SK-N-SH (cell line): Measurements from ENCODE around the gene MGAT4B. TPM values are rescaled to one million over a fixed set of nuclear protein-coding genes. Genes with fewer than 3 reads are reported as not detected.

Experiments
- CTCF ChIA-PET: fragments of 300-600, 350-600 bp; formaldehyde crosslinking; extraction: SDS; loops from one replicate; lab custom pipeline; 2021; lab: Yijun Ruan, JAX
- POLR2A ChIA-PET: fragments of 350-600 bp; sonication (Branson Sonifier 250); formaldehyde crosslinking; extraction: SDS; loops from one replicate; lab custom pipeline; 2020; ENCODE audit warnings: antibody characterized with exemption, inconsistent platforms; lab: Yijun Ruan, JAX
- DNase-seq: peaks from one replicate; pipeline ENCODE4 v3.0.0; 2012
- H2AFZ ChIP-seq: fragments of 200-600 bp; sonication (generic); 2 replicates; pipeline ENCODE4 v1.8.1; 2016; ENCODE audit warnings: antibody characterized with exemption, mild to moderate bottlenecking, low read depth
- H3F3A ChIP-seq: fragments of 200-600 bp; sonication (generic); replicated peaks from 2 replicates; pipeline ENCODE3; 2016; ENCODE audit warnings: antibody characterized with exemption, mild to moderate bottlenecking; ENCODE audit not compliant: insufficient read depth
- H3K27ac ChIP-seq, 2 experiments: fragments of 200-500 bp in 1 of 2; fragments of 200-600 bp in 1 of 2; sonication (Bioruptor generic) in 1 of 2; sonication (generic), shearing (Covaris generic) in 1 of 2; 2 replicates each; pipeline versions ENCODE4 v1.5.1 to v1.6.1; 2014 to 2016; ENCODE audit warnings: low read depth in 2 of 2, inconsistent platforms in 1 of 2, low read length in 1 of 2, mild to moderate bottlenecking in 1 of 2, mixed read lengths in 1 of 2
- H3K27me3 ChIP-seq: fragments of 200-600 bp; sonication (generic), shearing (Covaris generic); 2 replicates; pipeline ENCODE4 v1.6.1; 2016; ENCODE audit warnings: mixed run types; ENCODE audit not compliant: insufficient read depth
- H3K36me3 ChIP-seq, 2 experiments: fragments of 200-500 bp in 1 of 2; fragments of 200-600 bp in 1 of 2; sonication (Bioruptor generic) in 1 of 2; sonication (generic) in 1 of 2; replicated peaks in 1 of 2; 2 replicates each; pipeline versions ENCODE3 to v1.5.1; 2014 to 2016; ENCODE audit warnings: low read length in 1 of 2, mild to moderate bottlenecking in 1 of 2; ENCODE audit not compliant: insufficient read depth in 2 of 2, control insufficient read depth in 1 of 2
- H3K4me1 ChIP-seq, 2 experiments: fragments of 200-500 bp in 1 of 2; fragments of 200-600 bp in 1 of 2; sonication (Bioruptor generic) in 1 of 2; sonication (generic), shearing (Covaris generic) in 1 of 2; 2 replicates each; pipeline versions ENCODE4 v1.5.1 to v1.6.1; 2014 to 2016; ENCODE audit warnings: low read depth in 1 of 2, low read length in 1 of 2, mixed run types in 1 of 2; ENCODE audit not compliant: insufficient read depth in 2 of 2, control insufficient read depth in 1 of 2
- H3K4me2 ChIP-seq: fragments of 200-600 bp; sonication (generic), shearing (Covaris generic); 2 replicates; pipeline ENCODE4 v1.6.1; 2017; ENCODE audit warnings: mixed run types
- H3K4me3 ChIP-seq, 2 experiments: fragments of 200-500 bp in 1 of 2; fragments of 200-600 bp in 1 of 2; sonication (Bioruptor generic) in 1 of 2; sonication (generic), shearing (Covaris generic) in 1 of 2; 2 replicates each; pipeline versions ENCODE4 v1.5.1 to v1.8.1; 2014 to 2016; ENCODE audit warnings: low read depth in 2 of 2, inconsistent platforms in 1 of 2, low read length in 1 of 2, mild to moderate bottlenecking in 1 of 2, mixed read lengths in 1 of 2, moderate library complexity in 1 of 2
- H3K79me2 ChIP-seq: fragments of 200-600 bp; sonication (generic); 2 replicates; pipeline ENCODE4 v1.8.1; 2017; ENCODE audit warnings: mild to moderate bottlenecking; ENCODE audit not compliant: insufficient read depth
- H3K9ac ChIP-seq: fragments of 200-600 bp; sonication (generic); 2 replicates; pipeline ENCODE4 v1.6.1; 2017; ENCODE audit warnings: mixed run types
- H3K9me2 ChIP-seq: fragments of 200-600 bp; sonication (generic); 2 replicates; pipeline ENCODE4 v1.6.1; 2017; ENCODE audit warnings: mixed run types
- H3K9me3 ChIP-seq: fragments of 200-600 bp; sonication (generic); 2 replicates; pipeline ENCODE4 v1.6.1; 2017; ENCODE audit warnings: mixed run types, mild to moderate bottlenecking, moderate library complexity
- H4K20me1 ChIP-seq: fragments of 200-600 bp; sonication (generic); 2 replicates; pipeline ENCODE4 v1.6.1; 2017; ENCODE audit warnings: mild to moderate bottlenecking, mixed run types; ENCODE audit not compliant: insufficient read depth
- EZH2phosphoT487 ChIP-seq: fragments of 200-600 bp; sonication (generic); IDR thresholded peaks from 2 replicates; pipeline ENCODE4 v1.6.1; 2017; ENCODE audit warnings: low read depth, mixed run types, mild to moderate bottlenecking, antibody characterized with exemption, moderate library complexity, borderline replicate concordance
- FOXJ3 ChIP-seq: sonication (generic); formaldehyde crosslinking; IDR thresholded peaks from 2 replicates; pipeline ENCODE4 v1.5.1; 2020; ENCODE audit warnings: mild to moderate bottlenecking, missing genetic modification reagents
- IRF3 ChIP-seq: fragments of 150-350 bp; IDR thresholded peaks from 2 replicates; pipeline ENCODE4 v1.6.1; 2016; ENCODE audit warnings: mild to moderate bottlenecking, low read depth, low read length
- MXI1 ChIP-seq: IDR thresholded peaks from 2 replicates; pipeline ENCODE4 v1.6.1; 2012; ENCODE audit warnings: mild to moderate bottlenecking, low read depth, low read length, improper control_type of control experiment
- NFIC ChIP-seq: IDR thresholded peaks from 2 replicates; pipeline ENCODE4 v1.4.0; 2012; ENCODE audit warnings: borderline replicate concordance
- RFX5 ChIP-seq: IDR thresholded peaks from 2 replicates; pipeline ENCODE4 v1.6.1; 2012; ENCODE audit warnings: mild to moderate bottlenecking, improper control_type of control experiment, low read length
- RXRA ChIP-seq: IDR thresholded peaks from 2 replicates; pipeline ENCODE4 v1.4.0; 2012; ENCODE audit warnings: low read depth, mild to moderate bottlenecking, borderline replicate concordance
- SMC3 ChIP-seq: IDR thresholded peaks from 2 replicates; pipeline ENCODE4 v1.6.1; 2012; ENCODE audit warnings: low read depth, low read length, improper control_type of control experiment
- TAF1 ChIP-seq: IDR thresholded peaks from 2 replicates; pipeline ENCODE4 v1.6.1; 2012; ENCODE audit warnings: low read depth, mild to moderate bottlenecking, low read length, moderate library complexity, borderline replicate concordance
- YY1 ChIP-seq: IDR thresholded peaks from 2 replicates; pipeline ENCODE4 v1.4.0; 2012; ENCODE audit warnings: low read depth, mild to moderate bottlenecking
- WGBS: methylation state at CpG from one replicate; pipeline ENCODE4 v1.1.6; 2017; ENCODE audit warnings: low lambda C conversion rate; 5-methylcytosine and 5-hydroxymethylcytosine counted together
- polyA plus RNA-seq, 3 experiments: library from polyadenylated mRNA; depleted of rRNA; stranded (reverse); fragments of >200 nt; gene quantifications; 2 replicates each; pipeline ENCODE4 v1.2.3, GENCODE V29; 2012
- TF ChIP-seq, protein P1 (sequence below): fragments of 200-600 bp; sonication (generic); IDR thresholded peaks from 2 replicates; pipeline ENCODE4 v1.6.1; 2017; ENCODE audit warnings: antibody characterized with exemption, mild to moderate bottlenecking, moderate library complexity
- TF ChIP-seq, protein P2 (sequence below): IDR thresholded peaks from 2 replicates; pipeline ENCODE4; 2012
- TF ChIP-seq, protein P3 (sequence below): IDR thresholded peaks from 2 replicates; pipeline ENCODE4 v1.4.0; 2012; ENCODE audit warnings: low read depth, borderline replicate concordance
- TF ChIP-seq, protein P4 (sequence below): IDR thresholded peaks from 2 replicates; pipeline ENCODE4 v1.4.0; 2012; ENCODE audit warnings: low read depth, borderline replicate concordance

MGAT4B gene
- polyA plus RNA-seq, 1 of the 3 experiments (the other 2 are of a cell fraction): 190 TPM

DNA sequence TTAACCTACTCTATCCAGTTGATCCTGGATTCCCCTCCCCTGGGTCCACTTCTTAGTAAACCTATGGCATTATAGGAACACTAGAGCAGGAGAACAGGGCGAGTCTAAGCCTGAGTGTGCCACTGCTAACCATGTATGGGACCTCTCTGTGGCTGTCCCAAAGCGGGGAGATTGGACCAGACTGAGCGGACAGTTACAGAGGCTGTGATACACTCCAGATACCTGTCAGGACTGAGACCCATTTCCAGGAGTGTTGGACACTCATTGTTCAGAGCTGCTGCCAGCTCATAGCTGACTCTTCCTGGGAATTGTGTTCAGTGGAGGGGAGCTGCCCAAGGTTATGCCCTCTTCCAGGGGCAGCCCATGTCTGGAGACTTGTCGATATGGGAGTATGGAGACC, 24.8 kb downstream of the MGAT4B start (continued):
- TF ChIP-seq, protein P1, sequence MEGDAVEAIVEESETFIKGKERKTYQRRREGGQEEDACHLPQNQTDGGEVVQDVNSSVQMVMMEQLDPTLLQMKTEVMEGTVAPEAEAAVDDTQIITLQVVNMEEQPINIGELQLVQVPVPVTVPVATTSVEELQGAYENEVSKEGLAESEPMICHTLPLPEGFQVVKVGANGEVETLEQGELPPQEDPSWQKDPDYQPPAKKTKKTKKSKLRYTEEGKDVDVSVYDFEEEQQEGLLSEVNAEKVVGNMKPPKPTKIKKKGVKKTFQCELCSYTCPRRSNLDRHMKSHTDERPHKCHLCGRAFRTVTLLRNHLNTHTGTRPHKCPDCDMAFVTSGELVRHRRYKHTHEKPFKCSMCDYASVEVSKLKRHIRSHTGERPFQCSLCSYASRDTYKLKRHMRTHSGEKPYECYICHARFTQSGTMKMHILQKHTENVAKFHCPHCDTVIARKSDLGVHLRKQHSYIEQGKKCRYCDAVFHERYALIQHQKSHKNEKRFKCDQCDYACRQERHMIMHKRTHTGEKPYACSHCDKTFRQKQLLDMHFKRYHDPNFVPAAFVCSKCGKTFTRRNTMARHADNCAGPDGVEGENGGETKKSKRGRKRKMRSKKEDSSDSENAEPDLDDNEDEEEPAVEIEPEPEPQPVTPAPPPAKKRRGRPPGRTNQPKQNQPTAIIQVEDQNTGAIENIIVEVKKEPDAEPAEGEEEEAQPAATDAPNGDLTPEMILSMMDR: no peak
- TF ChIP-seq EZH2phosphoT487: no peak

- 94% methylated on average over 7 of the region's 7 CpGs for WGBS
- CTCF ChIA-PET: interaction anchor here (1.2 to 5.4 kb wide), 4 partner anchors 12 to 21 kb away, joined by 3 to 35 read pairs (median 6); no protein-coding TSS in a partner anchor
Measured at GRCh38 chr5:179780362-179780761, 26.3 kb downstream of the MGAT4B start.

More at GRCh38 chr5:179780362-179780761, 26.3 kb downstream of the MGAT4B start:
- no peak for TF ChIP-seq RXRA
- no peak for TF ChIP-seq RFX5
- TF ChIP-seq, protein P2, sequence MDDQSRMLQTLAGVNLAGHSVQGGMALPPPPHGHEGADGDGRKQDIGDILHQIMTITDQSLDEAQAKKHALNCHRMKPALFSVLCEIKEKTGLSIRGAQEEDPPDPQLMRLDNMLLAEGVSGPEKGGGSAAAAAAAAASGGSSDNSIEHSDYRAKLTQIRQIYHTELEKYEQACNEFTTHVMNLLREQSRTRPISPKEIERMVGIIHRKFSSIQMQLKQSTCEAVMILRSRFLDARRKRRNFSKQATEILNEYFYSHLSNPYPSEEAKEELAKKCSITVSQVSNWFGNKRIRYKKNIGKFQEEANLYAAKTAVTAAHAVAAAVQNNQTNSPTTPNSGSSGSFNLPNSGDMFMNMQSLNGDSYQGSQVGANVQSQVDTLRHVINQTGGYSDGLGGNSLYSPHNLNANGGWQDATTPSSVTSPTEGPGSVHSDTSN: no peak
- no peak for TF ChIP-seq EZH2phosphoT487
- TF ChIP-seq TAF1: no peak
- no peak for TF ChIP-seq IRF3
- TF ChIP-seq YY1: no peak
- TF ChIP-seq SMC3: no peak
- TF ChIP-seq NFIC: no peak
- TF ChIP-seq, protein P3, sequence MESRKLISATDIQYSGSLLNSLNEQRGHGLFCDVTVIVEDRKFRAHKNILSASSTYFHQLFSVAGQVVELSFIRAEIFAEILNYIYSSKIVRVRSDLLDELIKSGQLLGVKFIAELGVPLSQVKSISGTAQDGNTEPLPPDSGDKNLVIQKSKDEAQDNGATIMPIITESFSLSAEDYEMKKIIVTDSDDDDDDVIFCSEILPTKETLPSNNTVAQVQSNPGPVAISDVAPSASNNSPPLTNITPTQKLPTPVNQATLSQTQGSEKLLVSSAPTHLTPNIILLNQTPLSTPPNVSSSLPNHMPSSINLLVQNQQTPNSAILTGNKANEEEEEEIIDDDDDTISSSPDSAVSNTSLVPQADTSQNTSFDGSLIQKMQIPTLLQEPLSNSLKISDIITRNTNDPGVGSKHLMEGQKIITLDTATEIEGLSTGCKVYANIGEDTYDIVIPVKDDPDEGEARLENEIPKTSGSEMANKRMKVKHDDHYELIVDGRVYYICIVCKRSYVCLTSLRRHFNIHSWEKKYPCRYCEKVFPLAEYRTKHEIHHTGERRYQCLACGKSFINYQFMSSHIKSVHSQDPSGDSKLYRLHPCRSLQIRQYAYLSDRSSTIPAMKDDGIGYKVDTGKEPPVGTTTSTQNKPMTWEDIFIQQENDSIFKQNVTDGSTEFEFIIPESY: no peak
- TF ChIP-seq, protein P1: no peak
- no peak for TF ChIP-seq MXI1
- TF ChIP-seq FOXJ3: no peak
- TF ChIP-seq, protein P4, sequence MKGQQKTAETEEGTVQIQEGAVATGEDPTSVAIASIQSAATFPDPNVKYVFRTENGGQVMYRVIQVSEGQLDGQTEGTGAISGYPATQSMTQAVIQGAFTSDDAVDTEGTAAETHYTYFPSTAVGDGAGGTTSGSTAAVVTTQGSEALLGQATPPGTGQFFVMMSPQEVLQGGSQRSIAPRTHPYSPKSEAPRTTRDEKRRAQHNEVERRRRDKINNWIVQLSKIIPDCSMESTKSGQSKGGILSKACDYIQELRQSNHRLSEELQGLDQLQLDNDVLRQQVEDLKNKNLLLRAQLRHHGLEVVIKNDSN: no peak
- Histone ChIP-seq H4K20me1 (no peaks in the 10 kb centered on the region), H3K36me3 (peaks cover 10 to 44% of the 10 kb centered on the region in 2 experiments), H3K9me3 (no peaks in the 10 kb centered on the region), H3F3A (no peaks in the 10 kb centered on the region), H3K4me2 (no peak overlapping the region), H2AFZ (no peak overlapping the region), H3K4me1 (no peaks in the 10 kb centered on the region), H3K9ac (no peak overlapping the region), H3K9me2 (no peaks in the 10 kb centered on the region), H3K27ac (no peak overlapping the region), H3K4me3 (no peak overlapping the region), H3K79me2 (no peaks in the 10 kb centered on the region), H3K27me3 (no peaks in the 10 kb centered on the region)
- no peak for DNase-seq
- POLR2A ChIA-PET: interaction anchor here (1.0 kb wide), 1 partner anchor 14 kb away, joined by 4 read pairs; no protein-coding TSS in a partner anchor
